Smooth muscle cell of the brain vasculature (primary cell): Measurements from ENCODE around the gene LCE3A.
"Not testable (repeated sequence)": the region's sequence is repeated elsewhere in the genome, so short reads cannot be mapped to it uniquely, and the experiment has no call there.

Experiments used
- DNase-seq: peaks from one replicate; pipeline ENCODE4 v3.0.0-alpha.2; 2012; ENCODE audit warnings: low read depth, low spot score

Gene LCE3A

GRCh38 chr1:152622803-152623202 is at the start of gene LCE3A:
LCE3A (minus strand) TSS chr1:152623103; CDS start chr1:152623103, 0 bp downstream.
- DNase-seq, result no peak

GRCh38 chr1:152667648-152668047 is 44.7 kb upstream of the LCE3A start:
- no peak for DNase-seq

GRCh38 chr1:152666171-152666570 is 43.3 kb upstream of the LCE3A start:
- not testable (repeated sequence) for DNase-seq

- no peak for DNase-seq
These were observed 40.2 kb upstream of the LCE3A start, which contains the start of gene LCE2D for GRCh38 chr1:152663098-152663497. LCE2D (plus strand) TSS chr1:152663380; CDS start chr1:152664106, 726 bp downstream.

- no peak for DNase-seq
These were observed 35.7 kb upstream of the LCE3A start for GRCh38 chr1:152658649-152659048.

- no peak for DNase-seq
These were observed 34.8 kb upstream of the LCE3A start for GRCh38 chr1:152657677-152658076.

- DNase-seq, result no peak
These were observed 33.6 kb upstream of the LCE3A start for GRCh38 chr1:152656459-152656858.

- no peak for DNase-seq
These were observed 31.2 kb upstream of the LCE3A start for GRCh38 chr1:152654110-152654509.

GRCh38 chr1:152646656-152647055 is 23.8 kb upstream of the LCE3A start:
- no peak for DNase-seq

GRCh38 chr1:152645146-152645545 is 22.2 kb upstream of the LCE3A start:
- no peak for DNase-seq

GRCh38 chr1:152643945-152644344 is 21.0 kb upstream of the LCE3A start:
- no peak for DNase-seq

- no peak for DNase-seq
These were observed 17.4 kb upstream of the LCE3A start for GRCh38 chr1:152640351-152640750.

- DNase-seq, result no peak
These were observed 7.7 kb upstream of the LCE3A start for GRCh38 chr1:152630596-152630995.

GRCh38 chr1:152626744-152627143 is 3.8 kb upstream of the LCE3A start:
- DNase-seq, result no peak

GRCh38 chr1:152623203-152623844 is 421 bp upstream of the LCE3A start:
- no peak for DNase-seq

GRCh38 chr1:152621993-152622392 is 910 bp downstream of the LCE3A start:
- no peak for DNase-seq

GRCh38 chr1:152613511-152613910 is 9.4 kb downstream of the LCE3A start, which contains the start of gene LCE3B:
LCE3B (plus strand) TSS chr1:152613811; CDS start chr1:152613811, 0 bp downstream.
- no peak for DNase-seq

- no peak for DNase-seq
These were observed 23.0 kb downstream of the LCE3A start, which contains the start of gene LCE3C for GRCh38 chr1:152599934-152600333. LCE3C (plus strand) TSS chr1:152600234; CDS start chr1:152600732, 498 bp downstream.

- DNase-seq, result no peak
These were observed 25.9 kb downstream of the LCE3A start for GRCh38 chr1:152596986-152597385.

GRCh38 chr1:152585586-152585985 is 37.3 kb downstream of the LCE3A start:
- DNase-seq, result no peak

GRCh38 chr1:152582647-152583046 is 40.3 kb downstream of the LCE3A start:
- no peak for DNase-seq

GRCh38 chr1:152580433-152580832 is 42.5 kb downstream of the LCE3A start, which contains the start of gene LCE3D:
LCE3D (minus strand) TSS chr1:152580516; CDS start chr1:152579936, 580 bp downstream.
- no peak for DNase-seq

- DNase-seq, result not testable (repeated sequence)
These were observed 43.4 kb downstream of the LCE3A start for GRCh38 chr1:152579526-152579925.
